Activated CD4-positive, alpha-beta T cell treated with anti-CD3 and anti-CD28 coated beads, Interleukin-2, amount 50 U/mL, for 16 hours (primary cell): ENCODE results near the gene C19orf47.

Experiments used
- DNase-seq: peaks from one replicate; pipeline ENCODE4 v3.0.0-alpha.2; 2020

Gene C19orf47, protein sequence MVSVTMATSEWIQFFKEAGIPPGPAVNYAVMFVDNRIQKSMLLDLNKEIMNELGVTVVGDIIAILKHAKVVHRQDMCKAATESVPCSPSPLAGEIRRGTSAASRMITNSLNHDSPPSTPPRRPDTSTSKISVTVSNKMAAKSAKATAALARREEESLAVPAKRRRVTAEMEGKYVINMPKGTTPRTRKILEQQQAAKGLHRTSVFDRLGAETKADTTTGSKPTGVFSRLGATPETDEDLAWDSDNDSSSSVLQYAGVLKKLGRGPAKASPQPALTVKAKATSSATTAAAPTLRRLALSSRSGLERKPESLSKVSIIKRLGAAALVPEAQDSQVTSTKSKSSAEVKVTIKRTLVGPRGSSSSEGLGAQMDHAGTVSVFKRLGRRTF

DNA sequence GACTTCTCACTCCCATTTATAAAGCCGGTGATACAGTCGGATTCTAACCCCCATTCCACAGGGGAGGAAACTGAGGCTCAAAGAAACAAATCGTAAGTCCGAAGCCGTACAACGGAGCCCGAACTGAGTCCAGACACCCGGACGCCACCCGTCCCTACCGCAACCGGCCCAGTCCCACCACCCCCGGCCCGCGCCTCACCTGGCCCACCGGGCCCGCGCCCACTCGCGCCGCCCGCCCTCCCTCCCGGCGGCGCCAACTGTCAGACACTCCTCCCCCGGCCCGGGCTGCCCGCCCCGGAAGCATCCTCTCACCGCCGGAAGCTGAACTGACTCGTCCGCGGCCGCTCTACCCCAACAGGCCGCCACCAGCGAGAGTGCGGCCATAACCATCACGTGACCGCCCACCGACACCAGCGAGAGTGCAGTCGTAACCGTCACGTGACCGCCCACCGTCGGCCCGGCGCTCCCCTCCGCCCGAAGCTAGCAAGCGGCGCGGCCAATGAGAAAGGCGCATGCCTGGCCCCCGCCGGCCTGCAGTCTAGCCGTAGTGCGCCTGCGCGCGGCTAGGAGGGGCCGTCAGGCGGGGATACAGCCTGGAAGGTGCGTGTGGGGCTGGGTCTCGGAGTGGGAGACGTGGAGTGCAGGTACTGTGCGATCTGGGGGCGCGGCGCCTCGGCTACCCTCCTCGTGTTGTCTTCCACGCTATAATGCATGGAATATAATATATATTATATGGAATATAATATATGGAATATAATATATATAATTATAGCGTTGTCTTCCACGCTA is at the start of gene C19orf47, which contains the start of gene PLD3:
TSS of gene C19orf47 (minus strand) at position 273 of the 789 bp plus-strand sequence. CDS start 6,540 bp downstream, outside the sequence.
TSS of gene PLD3 (plus strand) at position 571 of the 789 bp plus-strand sequence. CDS start 17,789 bp downstream, outside the sequence.
- DNase-seq, result peak; percentile 99

DNA sequence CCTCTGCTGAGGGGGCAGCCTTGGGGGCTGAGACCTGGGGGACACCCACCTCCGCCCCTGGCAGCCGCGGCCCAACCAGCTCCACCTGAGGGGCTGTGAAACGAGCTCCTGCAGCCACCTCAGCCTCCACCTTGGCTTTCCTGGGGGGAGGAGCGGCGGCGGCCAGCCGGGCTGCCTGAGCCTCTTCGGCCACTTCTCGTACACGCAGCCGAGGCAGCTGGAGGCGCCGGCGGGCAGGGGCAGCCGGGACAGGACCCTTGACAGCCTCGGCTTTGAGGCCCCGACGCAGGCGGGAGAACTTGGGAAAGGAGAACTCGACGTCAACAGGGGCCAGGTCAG is 49.3 kb upstream of the C19orf47 start:
- no peak for DNase-seq

DNA sequence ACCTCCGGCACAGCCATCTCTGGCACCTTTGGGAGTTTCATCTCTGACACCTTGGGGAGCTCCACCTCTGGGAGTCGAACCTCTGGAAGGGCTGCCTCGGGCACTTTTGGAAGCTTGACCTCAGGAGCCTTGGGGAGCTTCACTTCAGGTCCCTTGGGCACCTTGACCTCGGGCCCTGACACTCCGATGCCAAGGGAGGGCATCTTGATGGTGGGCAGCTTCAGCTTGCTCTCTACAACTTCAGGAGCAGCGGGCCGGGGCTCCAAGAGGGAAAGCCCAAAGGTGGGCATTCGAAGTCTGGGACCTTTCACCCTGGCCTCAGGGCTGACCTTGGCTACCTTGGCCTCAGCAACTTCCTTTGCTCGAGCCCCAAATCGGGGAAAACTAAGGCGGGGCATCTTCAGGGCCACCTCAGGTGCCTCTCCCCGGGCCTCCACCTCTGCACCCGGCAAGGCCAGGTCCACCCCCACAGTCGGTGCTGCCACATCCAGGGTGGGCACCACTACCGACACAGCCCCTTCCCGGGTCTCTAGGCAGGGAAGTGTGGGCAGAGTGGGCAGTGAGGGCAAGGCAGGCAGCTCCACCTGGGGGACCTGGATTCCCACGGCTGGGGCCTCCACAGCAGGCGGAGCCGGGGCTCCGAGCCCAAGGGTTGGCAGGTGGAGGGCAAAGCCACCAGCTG is 48.8 kb upstream of the C19orf47 start:
- DNase-seq, result no peak

DNA sequence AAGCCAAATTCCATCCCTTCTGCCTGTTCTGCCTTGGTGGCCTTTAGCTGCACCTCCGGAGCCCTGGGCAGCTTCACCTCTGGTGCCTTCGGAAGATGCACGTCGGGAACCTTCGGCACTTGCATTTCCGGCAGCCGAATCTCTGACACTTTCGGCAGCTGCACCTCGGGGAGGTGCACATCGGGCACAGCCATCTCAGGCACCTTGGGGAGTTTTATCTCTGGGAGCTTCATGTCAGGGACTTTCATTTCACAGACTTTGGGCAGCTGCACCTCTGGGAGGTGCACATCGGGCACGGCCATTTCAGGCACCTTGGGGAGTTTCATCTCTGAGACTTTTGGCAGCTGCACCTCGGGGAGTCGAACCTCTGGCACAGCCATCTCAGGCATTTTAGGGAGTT is 47.8 kb upstream of the C19orf47 start:
- no peak for DNase-seq

DNA sequence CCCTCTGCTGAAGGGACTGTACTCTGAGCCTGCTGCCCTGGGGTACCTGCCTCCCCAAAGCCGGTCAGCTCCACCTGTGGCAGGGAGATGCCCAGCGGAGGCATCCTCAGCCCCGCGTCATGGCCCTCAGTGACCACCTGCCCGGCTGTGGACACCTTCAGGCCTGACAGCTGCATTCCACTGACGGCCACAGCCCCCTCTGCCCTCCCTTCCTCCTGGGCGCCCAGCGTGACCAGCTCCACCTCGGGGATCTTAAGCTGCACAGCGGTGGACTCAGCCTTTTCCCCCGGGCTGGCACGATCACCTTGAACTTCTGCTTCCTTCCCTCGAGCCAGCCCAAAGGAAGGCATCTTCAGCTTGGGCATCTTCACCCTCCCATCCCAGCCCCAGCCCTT is 46.6 kb upstream of the C19orf47 start:
- DNase-seq, result no peak

DNA sequence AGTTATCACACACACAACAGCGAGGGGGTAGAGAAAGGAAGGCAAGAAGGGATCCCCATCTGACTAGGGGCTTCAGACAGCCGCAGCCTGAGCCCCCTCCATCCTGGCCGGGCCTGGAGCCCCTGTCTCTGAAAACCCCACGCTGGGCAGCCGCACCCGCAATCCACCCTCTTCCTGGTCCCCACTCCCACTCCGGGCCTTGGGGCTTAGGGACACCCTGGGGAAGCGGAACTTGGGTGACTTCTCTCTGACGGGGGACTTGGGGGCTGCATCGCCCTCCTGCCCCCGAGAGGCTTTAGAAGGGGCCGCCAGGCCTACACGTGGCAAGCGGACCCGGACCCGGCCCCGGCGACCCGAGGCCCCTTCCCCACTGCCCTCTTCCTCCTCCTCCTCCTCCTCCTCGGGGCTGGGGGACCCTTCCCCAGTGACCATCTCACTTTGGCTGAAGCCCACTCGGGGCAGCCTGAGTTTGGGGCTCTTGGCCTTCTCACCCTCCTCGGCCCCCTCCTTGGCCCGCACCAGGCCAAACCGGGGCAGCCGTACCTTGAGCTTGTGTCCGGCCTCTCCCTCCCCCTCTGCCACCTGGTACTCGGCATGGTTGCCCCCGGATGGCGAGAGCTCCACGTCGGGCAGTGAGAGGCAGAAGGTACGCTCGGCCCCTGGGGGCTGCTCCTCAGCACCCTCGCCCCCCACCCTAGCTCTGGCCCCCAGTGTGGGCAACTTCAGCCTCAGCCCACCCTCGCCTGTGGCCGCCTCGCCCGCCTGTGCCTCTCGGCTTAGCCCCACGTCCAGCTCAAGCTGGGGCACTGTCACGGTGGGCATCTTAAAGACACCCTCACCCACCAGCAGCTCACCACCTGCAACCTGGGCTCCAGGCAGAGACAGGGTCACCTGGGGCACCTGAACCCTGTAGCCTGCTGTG is 46.0 kb upstream of the C19orf47 start:
- no peak for DNase-seq

DNA sequence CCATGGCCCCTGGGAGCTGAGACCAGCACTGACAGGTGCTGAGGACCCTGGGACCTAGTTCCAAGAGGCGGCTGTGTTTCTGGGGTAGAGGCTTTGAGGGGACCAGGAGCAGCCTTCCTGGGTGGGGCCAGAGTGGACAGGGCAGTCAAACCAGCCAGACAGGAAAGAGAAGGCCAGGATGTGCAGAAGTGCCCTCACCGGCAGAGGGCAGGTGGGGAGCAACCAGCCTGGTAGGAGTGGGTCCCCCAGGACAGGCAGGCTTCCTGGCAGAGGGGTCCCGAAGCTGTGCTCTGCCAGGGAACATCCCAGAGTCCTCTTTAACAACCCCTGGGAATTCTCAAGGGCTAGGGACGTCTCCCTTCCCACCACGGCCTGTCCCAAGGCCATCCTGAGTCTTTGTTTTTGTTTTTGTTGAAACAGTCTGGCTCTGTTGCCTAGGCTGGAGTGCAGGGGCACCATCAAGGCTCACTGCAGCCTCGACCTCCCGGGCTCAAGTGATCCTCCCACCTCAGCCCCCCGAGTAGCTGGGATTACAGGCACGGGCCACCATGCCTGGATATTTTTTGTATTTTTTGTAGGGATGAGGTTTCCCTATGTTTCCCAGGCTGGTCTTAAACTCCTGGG is 44.8 kb upstream of the C19orf47 start:
- DNase-seq, result no peak

DNA sequence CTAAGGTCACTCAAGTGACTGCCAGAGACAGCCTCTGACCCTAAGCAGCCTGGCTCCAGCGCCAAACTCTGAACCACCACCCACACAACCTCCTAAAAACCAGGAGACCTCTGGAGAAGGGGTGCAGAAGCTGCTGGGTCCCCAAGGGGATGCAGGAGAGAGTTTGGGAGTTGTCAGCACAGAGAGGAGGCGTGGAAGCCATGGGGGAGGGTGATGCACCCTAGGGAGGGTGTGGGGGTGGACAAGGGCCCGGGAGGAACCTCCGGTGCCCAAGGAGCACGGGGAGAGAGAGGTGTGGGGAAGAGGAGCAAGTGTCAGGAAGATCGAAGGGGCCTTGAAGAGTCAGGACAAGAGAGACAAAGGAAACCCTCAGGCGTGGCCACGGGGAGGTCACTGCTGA is 43.9 kb upstream of the C19orf47 start:
- DNase-seq, result no peak

DNA sequence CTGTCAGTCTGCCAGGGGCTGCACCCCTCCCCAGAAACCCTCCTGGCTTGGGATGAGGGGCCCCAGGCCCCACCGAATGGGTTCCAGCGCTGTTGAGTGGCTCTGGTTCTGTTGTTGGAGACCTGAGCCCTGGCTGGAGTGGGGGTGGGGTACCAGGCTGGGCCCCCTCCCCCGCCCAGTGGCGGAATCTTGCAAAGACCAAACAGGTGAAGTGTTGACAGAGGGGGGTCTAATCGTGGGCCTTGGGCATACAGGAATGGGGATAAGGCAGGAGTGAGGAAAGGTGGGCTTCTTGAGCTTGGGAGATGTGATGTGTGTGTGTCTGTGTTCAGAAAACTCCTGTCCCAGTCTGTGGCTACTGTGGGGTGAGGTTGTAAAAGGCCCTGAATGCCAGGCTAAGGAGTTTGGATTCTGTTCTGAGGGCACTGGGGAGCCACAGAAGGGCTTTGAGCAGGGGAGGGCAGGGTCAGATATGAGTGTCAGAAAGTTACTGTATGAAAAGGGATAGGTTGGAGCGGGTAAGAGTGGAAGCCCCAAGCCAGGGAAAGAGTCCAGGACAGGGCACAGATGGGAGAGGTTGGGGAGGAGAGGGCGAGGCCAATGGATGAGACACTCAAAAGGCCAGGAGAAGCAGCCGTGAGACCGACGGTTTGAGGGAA is 42.0 kb upstream of the C19orf47 start, which contains the start of gene HIPK4:
TSS of gene HIPK4 (minus strand) at position 98 of the 659 bp plus-strand sequence. CDS start 279 bp downstream, outside the sequence.
- no peak for DNase-seq

DNA sequence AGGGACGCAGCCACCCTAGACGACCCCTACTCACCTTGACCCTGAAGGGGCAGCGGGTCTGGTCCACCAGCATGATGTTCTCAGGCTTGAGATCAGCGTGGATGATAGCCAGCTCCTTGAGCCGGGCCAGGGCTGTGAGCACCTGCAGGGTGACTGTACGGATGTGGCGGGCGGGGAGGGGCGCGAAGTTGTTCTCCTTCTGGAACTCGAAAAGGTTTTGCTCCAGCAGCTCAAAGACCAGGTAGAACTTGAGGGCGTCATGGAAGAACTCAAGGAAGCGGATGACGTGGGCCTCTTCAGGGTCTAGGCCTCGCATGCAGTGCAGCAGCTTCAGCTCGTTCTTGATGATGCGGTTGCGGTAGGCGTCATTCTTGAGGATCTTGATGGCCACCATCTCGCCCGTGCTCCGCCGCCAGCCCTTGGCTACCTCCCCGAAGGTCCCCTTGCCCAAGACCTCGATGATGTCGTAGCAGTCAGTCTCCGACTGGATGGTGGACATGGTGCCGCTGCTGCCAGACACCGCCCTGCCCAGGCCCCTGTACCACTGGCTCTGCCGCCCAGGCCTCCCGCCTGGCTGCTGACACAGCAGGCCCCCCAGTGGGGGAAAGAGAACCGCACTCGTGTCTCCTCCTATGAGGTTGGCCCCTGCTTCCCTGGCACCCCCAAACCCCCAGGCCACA is 41.3 kb upstream of the C19orf47 start:
- no peak for DNase-seq

DNA sequence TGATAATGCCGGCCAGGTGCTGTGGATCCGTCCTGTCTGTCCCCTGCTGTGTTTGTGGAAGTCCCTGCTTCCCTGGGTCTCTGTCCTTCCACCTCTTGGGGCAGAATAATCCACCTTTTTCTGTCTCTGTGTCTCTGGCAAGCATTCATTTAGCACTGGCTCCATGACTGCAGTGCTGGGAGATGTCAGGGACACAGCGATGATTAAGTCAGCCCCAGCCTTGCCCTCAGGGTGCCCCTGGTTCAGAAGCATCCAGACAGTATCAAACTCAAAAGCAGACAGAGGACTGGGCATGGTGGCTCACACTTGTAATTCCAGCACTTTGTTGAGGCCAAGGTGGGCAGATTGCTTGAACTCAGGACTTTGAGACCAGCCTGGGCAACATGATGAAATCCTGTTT is 40.3 kb upstream of the C19orf47 start:
- DNase-seq, result no peak

DNA sequence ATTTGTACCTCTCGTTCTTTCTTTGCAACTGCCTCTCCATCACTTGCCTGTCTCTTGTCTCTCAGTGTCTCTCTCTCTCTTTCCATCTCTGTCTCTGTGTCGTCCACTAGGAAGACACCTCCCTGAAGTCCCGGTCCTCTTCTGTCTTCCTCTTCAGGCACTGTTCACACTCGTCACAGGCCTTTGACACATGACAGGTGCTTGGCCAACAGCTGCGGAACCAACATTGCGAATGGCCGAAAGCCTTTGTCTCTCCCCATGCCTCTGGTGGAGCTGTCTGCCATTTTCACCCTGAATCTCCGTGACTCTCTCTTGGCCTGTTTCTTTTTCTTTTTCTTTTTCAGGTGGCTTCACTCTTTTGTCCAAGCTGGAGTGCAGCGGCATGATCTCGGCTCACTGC is 39.0 kb upstream of the C19orf47 start:
- DNase-seq, result no peak

DNA sequence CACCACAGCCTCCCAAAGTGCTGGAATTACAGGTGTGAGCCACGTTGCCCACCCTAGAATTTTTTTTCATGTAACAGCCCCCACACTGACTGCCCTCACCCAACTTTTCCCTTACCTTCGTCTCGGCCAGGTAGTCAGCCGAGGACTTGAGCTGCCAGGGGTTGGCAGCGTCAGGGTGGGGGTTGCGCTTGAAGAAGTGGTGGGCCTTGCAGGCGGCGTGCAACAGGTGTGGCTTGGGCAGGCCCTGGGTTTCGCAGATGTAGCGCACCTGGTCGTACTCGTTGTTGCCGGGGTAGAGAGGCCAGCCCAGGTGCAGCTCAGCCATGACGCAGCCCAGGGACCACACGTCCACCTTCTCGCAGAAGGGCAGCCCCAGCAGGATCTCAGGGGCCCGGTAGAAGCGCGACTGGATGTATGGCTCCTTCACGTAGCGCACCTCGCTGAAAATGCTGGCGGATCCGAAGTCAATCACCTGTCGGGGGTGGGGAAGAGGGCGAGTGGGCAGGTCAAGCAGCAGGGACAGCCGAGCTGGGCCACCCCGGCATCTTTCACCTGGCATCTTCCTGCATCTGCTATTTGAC is 35.6 kb upstream of the C19orf47 start:
- no peak for DNase-seq

DNA sequence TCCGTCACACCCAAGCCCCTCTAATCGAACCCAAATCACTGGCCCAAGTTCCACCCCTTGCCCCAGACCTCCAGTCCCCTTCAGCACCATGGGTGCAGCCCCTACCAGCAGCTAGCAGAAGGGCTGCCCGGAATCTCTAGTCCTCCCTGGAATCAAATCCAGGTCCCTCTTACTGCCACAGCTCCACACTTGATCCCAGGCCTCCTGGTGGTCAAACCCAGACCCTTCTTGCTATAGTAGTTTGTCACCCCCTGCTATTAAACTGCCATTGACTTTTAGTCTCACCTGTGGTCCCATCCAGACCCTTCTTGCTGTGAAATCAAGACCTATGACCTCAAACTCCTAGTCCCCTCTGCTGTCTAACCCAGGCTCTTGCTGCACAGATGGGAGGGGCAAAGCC is 33.1 kb upstream of the C19orf47 start:
- no peak for DNase-seq

DNA sequence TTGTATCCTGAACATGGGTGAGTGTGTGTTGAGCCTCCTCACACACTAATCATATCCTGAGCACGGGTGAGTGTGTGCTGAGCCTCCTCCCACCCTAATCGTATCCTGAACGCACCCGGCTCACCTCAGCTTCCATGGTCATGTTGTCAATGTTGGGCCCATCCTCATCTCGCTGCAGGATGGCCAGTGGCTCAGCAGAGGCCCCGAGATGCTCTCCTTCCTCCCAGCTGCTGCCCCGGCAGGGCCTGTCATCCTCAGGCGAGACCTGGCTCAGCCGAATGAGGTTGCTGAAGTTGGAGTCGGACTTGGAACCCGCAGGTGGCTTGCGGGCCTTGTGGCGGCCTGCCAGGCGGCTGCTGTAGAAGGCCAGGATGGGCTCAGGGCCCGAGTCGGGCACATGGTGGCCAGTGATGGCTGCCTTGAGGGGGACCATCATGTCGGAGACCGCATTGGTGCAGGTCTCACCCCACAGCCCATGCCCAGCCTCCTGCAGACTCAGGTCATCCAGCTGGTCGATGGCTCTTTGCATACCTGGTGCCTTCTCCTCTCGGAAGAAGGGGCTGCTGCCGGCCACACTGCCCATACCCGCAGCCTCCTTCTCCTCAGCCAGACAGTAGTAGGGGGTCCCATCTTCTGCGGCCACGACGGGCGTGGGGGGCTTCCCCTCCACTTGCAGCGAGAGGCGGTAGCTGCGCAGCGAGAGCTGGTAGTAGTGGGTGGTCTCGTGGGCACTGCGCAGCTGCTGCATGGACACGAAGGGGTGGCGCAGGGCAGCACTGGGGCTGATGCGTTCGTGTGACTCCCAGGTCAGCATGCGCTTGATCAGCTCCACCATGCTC is 32.2 kb upstream of the C19orf47 start:
- no peak for DNase-seq

DNA sequence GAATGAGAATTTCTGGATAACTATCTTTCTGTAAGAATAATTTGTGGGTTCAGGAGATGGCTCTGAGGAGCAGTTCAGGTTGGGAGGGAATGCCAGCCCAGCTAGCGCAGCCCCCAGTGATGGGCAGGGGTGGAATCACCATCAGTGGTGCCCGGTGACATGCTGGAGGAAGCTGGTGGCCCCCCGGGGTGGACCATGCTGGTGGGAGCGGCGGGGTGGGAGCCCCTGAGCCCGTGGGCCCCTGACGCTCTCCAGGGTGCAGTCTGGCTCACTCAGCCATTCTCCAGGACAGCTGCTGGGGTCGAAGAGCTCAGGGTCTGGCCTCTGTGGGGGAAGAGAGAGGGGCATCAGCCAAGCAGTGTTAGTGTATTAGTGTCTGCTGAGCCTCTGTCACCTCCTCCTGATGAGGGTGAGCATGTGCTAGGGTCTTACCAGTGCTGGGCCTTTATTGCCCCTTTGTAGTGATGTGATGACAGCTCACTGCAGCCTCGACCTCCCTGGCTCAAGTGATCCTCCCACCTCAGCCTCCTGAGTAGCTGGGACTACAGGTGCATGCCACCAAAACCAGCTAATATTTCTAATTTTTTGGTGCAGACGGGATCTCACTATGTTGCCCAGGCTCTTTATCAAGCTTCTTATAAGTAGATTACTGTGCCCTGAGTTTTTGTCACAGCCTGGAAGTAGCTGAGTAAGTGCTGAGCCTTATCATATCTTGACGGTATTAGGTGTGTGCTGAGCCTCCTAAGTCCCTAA is 31.4 kb upstream of the C19orf47 start:
- no peak for DNase-seq

DNA sequence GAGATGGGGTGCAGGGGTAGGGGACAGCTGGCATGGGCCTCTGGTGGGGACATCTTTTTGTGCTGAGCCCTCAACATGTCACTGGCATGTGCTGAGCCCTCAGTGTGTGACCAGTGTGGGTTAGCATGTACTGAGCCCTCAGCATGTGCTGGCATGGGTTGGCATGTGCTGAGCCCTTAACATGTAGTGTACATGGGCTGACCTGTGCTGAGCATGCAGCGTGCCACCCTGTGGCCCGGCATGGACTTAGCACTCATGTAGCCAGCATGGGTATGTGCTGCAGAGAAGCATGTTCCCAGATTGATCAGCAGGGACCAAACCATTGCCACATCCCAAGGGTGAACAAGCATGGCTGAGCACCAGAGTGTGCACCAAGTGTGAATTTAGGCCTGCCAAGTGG is 30.3 kb upstream of the C19orf47 start:
- DNase-seq, result no peak

DNA sequence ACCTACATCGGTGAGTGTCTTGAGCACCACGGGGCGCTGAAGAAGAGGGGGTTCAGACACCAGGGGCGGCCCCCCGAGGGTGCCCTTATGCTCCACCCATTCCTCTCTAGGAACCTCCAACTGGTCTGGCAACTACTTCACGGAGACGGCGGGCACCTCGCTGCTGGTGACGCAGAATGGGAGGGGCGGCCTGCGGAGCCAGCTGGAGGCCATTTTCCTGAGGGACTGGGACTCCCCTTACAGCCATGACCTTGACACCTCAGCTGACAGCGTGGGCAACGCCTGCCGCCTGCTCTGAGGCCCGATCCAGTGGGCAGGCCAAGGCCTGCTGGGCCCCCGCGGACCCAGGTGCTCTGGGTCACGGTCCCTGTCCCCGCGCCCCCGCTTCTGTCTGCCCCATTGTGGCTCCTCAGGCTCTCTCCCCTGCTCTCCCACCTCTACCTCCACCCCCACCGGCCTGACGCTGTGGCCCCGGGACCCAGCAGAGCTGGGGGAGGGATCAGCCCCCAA is 29.7 kb upstream of the C19orf47 start:
- DNase-seq, result no peak
